Suppressor macrophage (primary cell): ENCODE results near the gene LRRC73.
"Not testable (repeated sequence)": the region's sequence is repeated elsewhere in the genome, so short reads cannot be mapped to it uniquely, and the experiment has no call there.

Source experiments
- DNase-seq, 4 experiments: peaks; one replicate each; pipeline ENCODE4 v3.0.0-alpha.2; 2020 to 2022

LRRC73 gene

GRCh38 chr6:43491750-43492661, 18.1 kb downstream of the LRRC73 start:
- no peak for DNase-seq

GRCh38 chr6:43490523-43490939, 19.6 kb downstream of the LRRC73 start:
- DNase-seq = no peak

- DNase-seq = no peak
These were observed 20.7 kb downstream of the LRRC73 start for GRCh38 chr6:43489277-43490072.

GRCh38 chr6:43488667-43489276, 21.4 kb downstream of the LRRC73 start:
- no peak for DNase-seq

- DNase-seq = no peak
These were observed 28.4 kb downstream of the LRRC73 start for GRCh38 chr6:43481591-43482236.

GRCh38 chr6:43481075-43481474, 29.1 kb downstream of the LRRC73 start:
- DNase-seq = peak in 1 of 4 experiments; percentile 11

- DNase-seq = peak in 3 of 4 experiments; percentile 18 to 42 (median 24)
These were observed 32.2 kb downstream of the LRRC73 start for GRCh38 chr6:43478008-43478372.

- DNase-seq = peak; percentile 87 to 95 (median 92)
These were observed 32.7 kb downstream of the LRRC73 start, which contains the start of gene TJAP1 for GRCh38 chr6:43477235-43478007. TSS of gene TJAP1 (plus strand) at chr6:43477570. CDS start at chr6:43499002, 21,432 bp downstream.

GRCh38 chr6:43476746-43477145, 33.4 kb downstream of the LRRC73 start:
- DNase-seq = no peak

- no peak for DNase-seq
These were observed 34.6 kb downstream of the LRRC73 start for GRCh38 chr6:43475516-43475915.

GRCh38 chr6:43472515-43472914, 37.6 kb downstream of the LRRC73 start:
- DNase-seq = no peak

- no peak for DNase-seq
These were observed 38.7 kb downstream of the LRRC73 start for GRCh38 chr6:43471399-43471798.

- DNase-seq = no peak
These were observed 40.2 kb downstream of the LRRC73 start for GRCh38 chr6:43469947-43470346.

GRCh38 chr6:43468748-43469681, 41.1 kb downstream of the LRRC73 start:
- DNase-seq = no peak

GRCh38 chr6:43468240-43468639, 41.9 kb downstream of the LRRC73 start:
- no peak for DNase-seq

GRCh38 chr6:43467752-43468151, 42.4 kb downstream of the LRRC73 start:
- DNase-seq = no peak

- not testable (repeated sequence) for DNase-seq
These were observed 42.9 kb downstream of the LRRC73 start for GRCh38 chr6:43467265-43467664.

- peak; percentile 16 to 61 (median 46) for DNase-seq
These were observed 44.2 kb downstream of the LRRC73 start for GRCh38 chr6:43465948-43466347.

GRCh38 chr6:43464337-43464736, 45.8 kb downstream of the LRRC73 start:
- DNase-seq = no peak

GRCh38 chr6:43461936-43462335, 48.2 kb downstream of the LRRC73 start:
- no peak for DNase-seq
